ENCODE data around the gene CACNA1D.

Gene CACNA1D

GRCh38 chr3:53747559-53747958, 253.1 kb downstream of the CACNA1D start:
- ChIA-PET POLR2A (no interaction called here), CTCF (no interaction called here)
- no peak for TF ChIP-seq CTCF (IDR thresholded peaks at IDR 0.05; ENCODE audit: control extremely low read depth, extremely low read depth, low read depth, missing control alignments)
- DNase-seq (ENCODE audit: extremely low spot score), result no peak

- no peak for TF ChIP-seq CTCF (IDR thresholded peaks at IDR 0.05; ENCODE audit: control extremely low read depth, extremely low read depth, low read depth, missing control alignments)
- DNase-seq (ENCODE audit: extremely low spot score), result peak; percentile 82
- CTCF ChIA-PET, result interaction anchor here (3.2 kb wide), 1 partner anchor 38 kb away, joined by 9 read pairs; no protein-coding TSS in a partner anchor
- POLR2A ChIA-PET, result interaction anchor here (0.6 kb wide), 1 partner anchor 1211 kb away, joined by 3 read pairs; no protein-coding TSS in a partner anchor
Observed at GRCh38 chr3:53748512-53749271, 254.3 kb downstream of the CACNA1D start.

GRCh38 chr3:53749448-53749847, 255.0 kb downstream of the CACNA1D start:
- ChIA-PET CTCF (interaction anchor here (3.2 kb wide), 1 partner anchor 39 kb away, joined by 9 read pairs; no protein-coding TSS in a partner anchor), POLR2A (no interaction called here)
- TF ChIP-seq CTCF (IDR thresholded peaks at IDR 0.05; ENCODE audit: control extremely low read depth, extremely low read depth, low read depth, missing control alignments), result no peak
- no peak for DNase-seq (ENCODE audit: extremely low spot score)

DNA sequence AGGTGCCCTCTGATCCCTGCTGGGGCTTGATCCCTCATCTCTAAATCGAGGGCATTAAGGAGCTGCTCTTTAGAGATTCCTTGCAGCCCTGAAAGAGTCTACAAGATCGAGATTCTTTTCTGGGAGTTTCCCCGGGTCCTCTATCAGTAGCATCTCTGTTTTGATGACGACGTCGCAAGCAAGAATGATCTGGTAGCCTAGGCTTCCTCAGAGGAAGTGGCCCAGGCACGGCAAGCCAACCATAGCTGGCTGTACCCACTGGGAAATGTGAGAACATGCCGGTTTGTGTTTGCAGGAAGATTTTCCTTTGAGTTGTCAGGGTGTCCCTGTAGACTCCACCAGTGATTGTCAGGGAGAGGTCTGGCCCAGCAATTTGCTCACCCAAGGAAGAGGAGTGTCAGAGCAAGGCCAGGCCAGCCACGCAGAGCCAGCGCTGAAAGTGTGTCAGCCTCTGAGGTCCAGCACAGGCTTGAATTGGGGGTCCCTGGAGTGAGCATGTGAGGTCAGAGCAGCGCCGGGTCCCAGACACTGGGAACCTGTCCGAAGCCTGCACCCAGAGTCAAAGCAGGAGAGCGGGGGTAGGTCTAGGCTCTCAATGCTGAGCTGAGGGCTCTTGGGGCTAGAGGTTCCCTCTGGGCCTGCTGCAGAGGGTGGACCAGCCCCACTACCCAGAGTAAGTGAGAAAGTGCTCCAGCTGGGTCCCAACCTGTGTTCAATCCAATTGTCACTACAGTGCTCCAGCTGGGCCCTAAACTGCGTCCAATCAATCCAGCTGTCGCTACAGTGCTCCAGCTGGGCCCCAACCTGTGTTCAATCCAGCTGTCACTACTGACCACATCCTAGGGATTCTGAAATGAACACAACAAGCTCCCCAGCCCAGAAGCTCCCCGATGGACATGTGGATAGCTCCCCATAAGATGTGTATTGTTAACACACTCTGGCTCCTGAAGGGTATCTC, 256.1 kb downstream of the CACNA1D start:
- TF ChIP-seq CTCF (IDR thresholded peaks at IDR 0.05; ENCODE audit: control extremely low read depth, extremely low read depth, low read depth, missing control alignments), result no peak
- POLR2A ChIA-PET, result no interaction called here
- CTCF ChIA-PET, result interaction anchor here (0.7 to 3.2 kb wide), 2 partner anchors 9 to 40 kb away, joined by 3 to 9 read pairs; no protein-coding TSS in a partner anchor
- peak; percentile 47 for DNase-seq (ENCODE audit: extremely low spot score)

DNA sequence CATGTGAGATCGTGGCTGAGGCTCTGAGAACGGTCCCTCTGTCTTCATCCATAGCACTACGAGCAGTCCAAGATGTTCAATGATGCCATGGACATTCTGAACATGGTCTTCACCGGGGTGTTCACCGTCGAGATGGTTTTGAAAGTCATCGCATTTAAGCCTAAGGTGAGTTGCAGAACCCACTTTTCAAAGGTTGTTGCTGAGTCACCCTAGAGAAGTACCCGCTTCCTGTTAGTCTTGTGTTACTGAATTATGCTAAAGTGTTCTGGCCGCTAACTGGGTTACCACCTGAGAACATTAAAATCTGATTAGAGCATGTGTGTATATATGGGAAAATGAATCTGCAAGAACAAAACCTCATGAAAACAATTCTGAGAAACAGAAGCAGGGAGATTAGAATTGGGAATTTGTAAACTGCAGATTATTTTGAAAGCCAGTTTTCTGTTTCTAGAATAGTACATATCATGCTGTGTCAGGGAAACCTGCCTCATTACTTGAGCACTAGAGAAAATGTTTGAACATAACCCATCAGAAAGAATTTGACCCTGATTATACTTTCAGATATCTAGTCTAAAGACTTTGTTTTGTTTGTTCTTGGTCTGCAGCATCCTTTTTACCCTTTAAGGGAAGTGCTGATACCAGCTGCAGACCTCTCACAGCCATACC, 259.2 kb downstream of the CACNA1D start:
- peak; percentile 42 for DNase-seq (ENCODE audit: extremely low spot score)
- CTCF ChIA-PET, result no interaction called here
- no peak for TF ChIP-seq CTCF (IDR thresholded peaks at IDR 0.05; ENCODE audit: control extremely low read depth, extremely low read depth, low read depth, missing control alignments)
- POLR2A ChIA-PET, result no interaction called here

DNA sequence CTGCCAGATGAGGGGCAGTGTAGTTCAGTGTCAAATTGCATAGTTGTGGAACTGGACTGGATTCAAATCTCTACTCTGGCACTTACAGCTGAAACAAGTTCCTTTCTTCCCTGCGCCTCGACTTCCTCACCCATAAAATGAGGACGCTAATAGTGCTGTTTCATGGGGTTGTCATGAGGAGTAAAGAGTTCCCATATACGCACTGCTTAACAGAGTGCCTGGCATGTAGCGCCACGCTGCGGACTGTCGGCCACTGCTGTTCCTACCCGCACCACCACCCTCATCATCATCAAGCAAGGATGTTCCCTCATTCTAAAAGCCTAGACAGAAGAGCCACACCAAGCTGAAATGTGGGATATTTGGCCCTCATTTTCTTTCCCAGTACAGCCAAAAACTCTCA, 259.9 kb downstream of the CACNA1D start:
- no peak for TF ChIP-seq CTCF (IDR thresholded peaks at IDR 0.05; ENCODE audit: control extremely low read depth, extremely low read depth, low read depth, missing control alignments)
- ChIA-PET CTCF (no interaction called here), POLR2A (no interaction called here)
- DNase-seq (ENCODE audit: extremely low spot score), result no peak

Data from GM10248 (cell line).